Measurements from ENCODE around the gene DYNLT2B. TPM values are rescaled to one million over a fixed set of nuclear protein-coding genes. Genes with fewer than 3 reads are reported as not detected.

DYNLT2B gene
- total and polyA plus RNA-seq, 12 donors: 2.1 to 8.1 (median 4.2) TPM

DNA sequence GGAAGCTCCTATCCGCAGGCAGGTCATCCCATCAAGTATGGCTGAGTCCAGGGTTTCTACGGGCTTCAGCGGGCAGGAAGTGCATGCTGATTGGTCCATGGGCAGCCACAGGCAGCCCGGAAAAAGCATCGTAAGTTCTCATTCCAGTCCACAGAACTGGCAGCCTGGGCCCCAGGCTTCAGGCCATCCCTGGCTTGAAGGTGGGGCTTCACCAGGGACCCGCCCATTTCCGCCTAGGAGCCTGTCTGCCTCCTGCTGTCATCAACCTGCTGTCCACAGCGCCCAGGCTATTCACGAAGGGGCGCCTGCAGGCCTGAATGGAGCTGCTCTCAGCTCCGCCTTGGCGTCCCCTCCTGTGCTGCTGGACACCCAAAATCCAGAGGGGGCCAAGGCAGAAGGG, 44.4 kb downstream of the DYNLT2B start:
- ATAC-seq (peak in 2 of 8 donors; percentile 7 to 45), DNase-seq (no peak)
- TF ChIP-seq, protein P1, sequence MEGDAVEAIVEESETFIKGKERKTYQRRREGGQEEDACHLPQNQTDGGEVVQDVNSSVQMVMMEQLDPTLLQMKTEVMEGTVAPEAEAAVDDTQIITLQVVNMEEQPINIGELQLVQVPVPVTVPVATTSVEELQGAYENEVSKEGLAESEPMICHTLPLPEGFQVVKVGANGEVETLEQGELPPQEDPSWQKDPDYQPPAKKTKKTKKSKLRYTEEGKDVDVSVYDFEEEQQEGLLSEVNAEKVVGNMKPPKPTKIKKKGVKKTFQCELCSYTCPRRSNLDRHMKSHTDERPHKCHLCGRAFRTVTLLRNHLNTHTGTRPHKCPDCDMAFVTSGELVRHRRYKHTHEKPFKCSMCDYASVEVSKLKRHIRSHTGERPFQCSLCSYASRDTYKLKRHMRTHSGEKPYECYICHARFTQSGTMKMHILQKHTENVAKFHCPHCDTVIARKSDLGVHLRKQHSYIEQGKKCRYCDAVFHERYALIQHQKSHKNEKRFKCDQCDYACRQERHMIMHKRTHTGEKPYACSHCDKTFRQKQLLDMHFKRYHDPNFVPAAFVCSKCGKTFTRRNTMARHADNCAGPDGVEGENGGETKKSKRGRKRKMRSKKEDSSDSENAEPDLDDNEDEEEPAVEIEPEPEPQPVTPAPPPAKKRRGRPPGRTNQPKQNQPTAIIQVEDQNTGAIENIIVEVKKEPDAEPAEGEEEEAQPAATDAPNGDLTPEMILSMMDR (IDR thresholded peaks at IDR 0.05): no peak
- H3K4me3 ChIP-seq: no peak overlapping the region
- H3K4me1 ChIP-seq: peaks cover 3 to 44% (median 24%) of the 10 kb centered on the region in 9 donors
- intact Hi-C loops (cut with DNase I): no loop called here
- 97 to 99% methylated on average over 12 of the region's 12 CpGs for WGBS, 2 donors
- H3K27ac ChIP-seq: peak overlapping the region in 7 of 10 donors; percentile 11 to 72 (median 49)
- peaks cover 0 to 48% (median 12%) of the 10 kb centered on the region in 9 donors for H3K36me3 ChIP-seq
- no peaks in the 10 kb centered on the region for H3K9me3 ChIP-seq
- H3K27me3 ChIP-seq: no peaks in the 10 kb centered on the region

DNA sequence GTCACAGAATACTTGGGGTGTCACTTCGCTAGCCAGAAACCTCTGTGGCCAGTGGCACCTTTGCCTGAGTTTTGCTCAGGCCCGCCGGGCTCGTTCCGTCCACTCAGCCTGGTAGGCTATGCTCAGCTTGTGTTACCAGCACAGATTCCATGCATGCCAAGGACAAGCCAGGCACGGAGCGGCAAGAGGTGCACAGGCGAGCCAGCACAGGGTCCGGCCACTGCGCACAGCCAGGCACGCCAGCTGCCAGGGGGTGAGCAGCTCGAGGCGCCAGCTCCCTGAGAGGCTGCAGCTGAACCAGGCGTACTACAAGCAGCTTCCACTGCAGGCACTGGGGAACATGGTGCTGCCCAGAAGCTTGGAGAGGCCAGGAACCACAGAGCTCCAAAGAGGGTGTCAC, 45.2 kb downstream of the DYNLT2B start:
- H3K27me3 ChIP-seq: no peaks in the 10 kb centered on the region
- WGBS, 2 donors: 76 to 91% methylated on average over 14 of the region's 14 CpGs
- intact Hi-C loops (cut with DNase I): no loop called here
- TF ChIP-seq, protein P1 (IDR thresholded peaks at IDR 0.05): no peak
- no peak overlapping the region for H3K4me3 ChIP-seq
- H3K9me3 ChIP-seq: no peaks in the 10 kb centered on the region
- DNase-seq: peak; percentile 36 to 63
- peaks cover 3 to 44% (median 23%) of the 10 kb centered on the region in 9 donors for H3K4me1 ChIP-seq
- peaks cover 0 to 55% (median 12%) of the 10 kb centered on the region in 9 donors for H3K36me3 ChIP-seq
- H3K27ac ChIP-seq: peak overlapping the region; percentile 11 to 62 (median 40)
- peak; percentile 62 to 93 (median 82) for ATAC-seq

DNA sequence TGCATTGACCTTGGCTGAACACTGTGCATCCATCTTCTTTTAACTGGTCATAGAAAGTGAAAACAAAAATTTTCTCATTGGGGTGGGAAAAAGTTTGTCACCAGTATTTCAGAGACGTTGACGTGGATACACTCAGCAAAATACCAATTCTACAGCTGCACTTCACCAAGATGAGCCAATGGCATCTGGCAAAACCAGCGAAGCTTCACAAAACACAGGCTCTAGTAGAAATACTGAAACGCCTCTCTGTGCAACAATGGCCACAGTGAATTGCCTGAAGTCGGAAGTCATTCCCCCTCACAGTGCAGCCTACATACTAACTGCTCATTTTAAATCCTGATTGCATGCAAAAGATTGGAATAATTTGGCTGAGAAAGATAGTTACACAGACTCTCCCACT, 47.5 kb downstream of the DYNLT2B start:
- H3K36me3 ChIP-seq: peaks cover 0 to 73% (median 25%) of the 10 kb centered on the region in 9 donors
- H3K4me3 ChIP-seq: no peak overlapping the region
- H3K4me1 ChIP-seq: peaks cover 3 to 43% (median 23%) of the 10 kb centered on the region in 9 donors
- WGBS, 2 donors: 91 to 97% methylated on average over 5 of the region's 5 CpGs
- no peaks in the 10 kb centered on the region for H3K9me3 ChIP-seq
- intact Hi-C loops (cut with DNase I): no loop called here
- H3K27me3 ChIP-seq: no peaks in the 10 kb centered on the region
- no peak for ATAC-seq
- no peak for DNase-seq
- no peak overlapping the region for H3K27ac ChIP-seq
- TF ChIP-seq, protein P1 (IDR thresholded peaks at IDR 0.05): no peak

DNA sequence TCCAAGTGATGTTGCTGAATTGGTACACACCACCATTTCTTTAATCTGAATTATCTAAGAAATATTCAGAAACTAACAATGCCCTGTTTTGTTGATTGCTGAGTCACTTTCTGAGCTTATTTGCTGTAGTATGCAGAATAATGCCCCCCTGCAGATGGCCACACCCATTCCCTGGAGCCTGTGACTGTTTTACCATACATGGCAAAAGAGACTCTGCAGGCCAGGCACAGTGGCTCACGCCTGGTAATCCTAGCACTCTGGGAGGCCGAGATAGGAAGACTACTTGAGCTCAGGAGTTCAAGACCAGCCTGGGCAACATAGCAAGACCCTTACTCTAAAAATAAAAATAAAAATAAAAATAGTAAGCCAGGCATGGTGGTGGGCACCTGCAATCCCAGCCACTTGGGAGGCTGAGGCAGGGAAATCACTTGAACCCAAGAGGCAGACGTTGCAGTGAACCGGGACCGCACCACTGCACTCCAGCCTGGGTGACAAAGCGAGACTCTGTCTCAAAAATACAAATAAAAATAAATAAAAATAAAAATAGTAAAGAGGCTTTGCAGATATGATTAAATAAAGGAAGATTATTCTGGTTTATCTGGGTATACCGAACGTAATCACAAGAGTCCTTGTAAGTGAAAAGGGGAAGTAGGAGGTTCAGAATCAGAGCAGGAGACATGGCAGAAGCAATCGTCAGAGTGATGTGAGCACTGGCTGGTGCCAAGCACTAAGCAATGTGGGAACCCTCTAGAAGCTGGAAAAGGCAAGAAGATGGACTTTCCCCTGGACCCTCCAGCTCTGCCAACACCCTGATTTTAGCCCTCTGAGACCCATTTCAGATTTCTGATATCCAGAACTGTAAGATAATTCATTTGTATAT, 49.5 kb downstream of the DYNLT2B start:
- TF ChIP-seq, protein P1 (IDR thresholded peaks at IDR 0.05): no peak
- Histone ChIP-seq H3K4me3 (no peak overlapping the region), H3K27ac (peak overlapping the region in 4 of 10 donors; percentile 13 to 64 (median 36)), H3K36me3 (peaks cover 0 to 86% (median 25%) of the 10 kb centered on the region in 9 donors), H3K9me3 (no peaks in the 10 kb centered on the region), H3K27me3 (no peaks in the 10 kb centered on the region), H3K4me1 (peaks cover 0 to 29% (median 10%) of the 10 kb centered on the region in 9 donors)
- intact Hi-C loops (cut with DNase I): no loop called here
- no peak for DNase-seq
- peak in 1 of 8 donors; percentile 75 for ATAC-seq
- WGBS, 2 donors: 71 to 73% methylated on average over 9 of the region's 9 CpGs
